Dendritic cell treated with granulocyte-macrophage colony-stimulating factor and Interleukin-4, amounts not matched to agents 40 ng/mL and 50 ng/mL, for 4 days (primary cell): Measurements from ENCODE around the gene ARHGAP20.
A peak's percentile ranks its signal among the peaks of the same experiment; 100 is the strongest.

Experiments used
- H3K27ac Mint-ChIP-seq: one replicate; pipeline ENCODE4 v1.8.0; 2022; ENCODE audit warnings: mild to moderate bottlenecking, mixed read lengths
- H3K27me3 Mint-ChIP-seq: one replicate; pipeline ENCODE4 v1.8.0; 2022; ENCODE audit warnings: mild to moderate bottlenecking, mixed read lengths
- H3K36me3 Mint-ChIP-seq: one replicate; pipeline ENCODE4 v1.8.0; 2022; ENCODE audit warnings: low read depth, mixed read lengths
- H3K4me1 Mint-ChIP-seq: one replicate; pipeline ENCODE4 v1.8.0; 2022; ENCODE audit warnings: low read depth, mixed read lengths
- H3K4me3 Mint-ChIP-seq: one replicate; pipeline ENCODE4 v1.8.0; 2022; ENCODE audit warnings: mild to moderate bottlenecking, moderate library complexity, mixed read lengths
- H3K9me3 Mint-ChIP-seq: one replicate; pipeline ENCODE4 v1.8.0; 2022; ENCODE audit warnings: mixed read lengths
- intact Hi-C: fragments of 100-400 bp; cut with micrococcal nuclease; formaldehyde crosslinking; loops from one replicate; pipeline ENCODE4 v1.15.0; 2022

ARHGAP20 gene

GRCh38 chr11:110711776-110712658, at the start of gene ARHGAP20:
ARHGAP20 (minus strand) TSS chr11:110712437; CDS start chr11:110712231, 206 bp downstream.
- intact Hi-C loops = no loop called here
- Mint-ChIP-seq H3K27ac (no peak within 1 kb of the TSS), H3K4me1 (peaks cover 26% of the 10 kb centered on the region), H3K36me3 (no peaks in the 10 kb centered on the region), H3K4me3 (peak within 1 kb of the TSS; percentile 76), H3K27me3 (peaks cover 66% of the 10 kb centered on the region), H3K9me3 (no peaks in the 10 kb centered on the region)

- H3K4me3 Mint-ChIP-seq = no peak overlapping the region
- H3K9me3 Mint-ChIP-seq = no peaks in the 10 kb centered on the region
- H3K36me3 Mint-ChIP-seq = no peaks in the 10 kb centered on the region
- no peaks in the 10 kb centered on the region for H3K27me3 Mint-ChIP-seq
- H3K27ac Mint-ChIP-seq = no peak overlapping the region
- peaks cover 6% of the 10 kb centered on the region for H3K4me1 Mint-ChIP-seq
- intact Hi-C loops = no loop called here
Measured at GRCh38 chr11:110761991-110762390, 49.8 kb upstream of the ARHGAP20 start.

GRCh38 chr11:110761131-110761530, 48.9 kb upstream of the ARHGAP20 start:
- no peak overlapping the region for H3K27ac Mint-ChIP-seq
- no peaks in the 10 kb centered on the region for H3K36me3 Mint-ChIP-seq
- H3K9me3 Mint-ChIP-seq = no peaks in the 10 kb centered on the region
- H3K4me3 Mint-ChIP-seq = no peak overlapping the region
- H3K27me3 Mint-ChIP-seq = no peaks in the 10 kb centered on the region
- intact Hi-C loops = no loop called here
- peaks cover 3% of the 10 kb centered on the region for H3K4me1 Mint-ChIP-seq

- intact Hi-C loops = no loop called here
- Mint-ChIP-seq H3K27me3 (no peaks in the 10 kb centered on the region), H3K27ac (no peak overlapping the region), H3K4me3 (no peak overlapping the region), H3K9me3 (no peaks in the 10 kb centered on the region), H3K36me3 (no peaks in the 10 kb centered on the region), H3K4me1 (no peaks in the 10 kb centered on the region)
Measured at GRCh38 chr11:110759972-110760381, 47.7 kb upstream of the ARHGAP20 start.

- intact Hi-C loops = no loop called here
- no peaks in the 10 kb centered on the region for H3K4me1 Mint-ChIP-seq
- H3K27ac Mint-ChIP-seq = no peak overlapping the region
- H3K27me3 Mint-ChIP-seq = no peaks in the 10 kb centered on the region
- no peaks in the 10 kb centered on the region for H3K36me3 Mint-ChIP-seq
- H3K9me3 Mint-ChIP-seq = peaks cover 7% of the 10 kb centered on the region
- H3K4me3 Mint-ChIP-seq = no peak overlapping the region
Measured at GRCh38 chr11:110757962-110758755, 45.9 kb upstream of the ARHGAP20 start.

GRCh38 chr11:110757066-110757465, 44.8 kb upstream of the ARHGAP20 start:
- no peak overlapping the region for H3K4me3 Mint-ChIP-seq

GRCh38 chr11:110755941-110756340, 43.7 kb upstream of the ARHGAP20 start:
- Mint-ChIP-seq H3K27ac (no peak overlapping the region), H3K9me3 (peaks cover 20% of the 10 kb centered on the region), H3K4me3 (no peak overlapping the region), H3K36me3 (no peaks in the 10 kb centered on the region), H3K4me1 (no peaks in the 10 kb centered on the region), H3K27me3 (no peaks in the 10 kb centered on the region)
- intact Hi-C loops = no loop called here

More at GRCh38 chr11:110757066-110757465, 44.8 kb upstream of the ARHGAP20 start:
- Mint-ChIP-seq H3K4me1 (no peaks in the 10 kb centered on the region), H3K27ac (no peak overlapping the region), H3K27me3 (no peaks in the 10 kb centered on the region), H3K36me3 (no peaks in the 10 kb centered on the region), H3K9me3 (peaks cover 18% of the 10 kb centered on the region)
- intact Hi-C loops = no loop called here

GRCh38 chr11:110752890-110753289, 40.7 kb upstream of the ARHGAP20 start:
- peaks cover 20% of the 10 kb centered on the region for H3K9me3 Mint-ChIP-seq
- H3K4me3 Mint-ChIP-seq = no peak overlapping the region
- H3K27ac Mint-ChIP-seq = no peak overlapping the region
- H3K36me3 Mint-ChIP-seq = no peaks in the 10 kb centered on the region
- no peaks in the 10 kb centered on the region for H3K4me1 Mint-ChIP-seq
- intact Hi-C loops = no loop called here
- H3K27me3 Mint-ChIP-seq = no peaks in the 10 kb centered on the region

GRCh38 chr11:110750100-110750499, 37.9 kb upstream of the ARHGAP20 start:
- H3K4me3 Mint-ChIP-seq = no peak overlapping the region
- no peak overlapping the region for H3K27ac Mint-ChIP-seq
- intact Hi-C loops = no loop called here
- no peaks in the 10 kb centered on the region for H3K4me1 Mint-ChIP-seq
- no peaks in the 10 kb centered on the region for H3K36me3 Mint-ChIP-seq
- peaks cover 20% of the 10 kb centered on the region for H3K9me3 Mint-ChIP-seq
- H3K27me3 Mint-ChIP-seq = no peaks in the 10 kb centered on the region

GRCh38 chr11:110747531-110747930, 35.3 kb upstream of the ARHGAP20 start:
- Mint-ChIP-seq H3K9me3 (peaks cover 7% of the 10 kb centered on the region), H3K4me3 (no peak overlapping the region), H3K4me1 (no peaks in the 10 kb centered on the region), H3K27ac (no peak overlapping the region), H3K27me3 (no peaks in the 10 kb centered on the region), H3K36me3 (no peaks in the 10 kb centered on the region)
- intact Hi-C loops = no loop called here

- Mint-ChIP-seq H3K4me3 (no peak overlapping the region), H3K36me3 (no peaks in the 10 kb centered on the region), H3K27ac (no peak overlapping the region), H3K27me3 (peaks cover 2% of the 10 kb centered on the region), H3K4me1 (no peaks in the 10 kb centered on the region), H3K9me3 (no peaks in the 10 kb centered on the region)
- intact Hi-C loops = no loop called here
Measured at GRCh38 chr11:110738641-110739040, 26.4 kb upstream of the ARHGAP20 start.

GRCh38 chr11:110737593-110737992, 25.4 kb upstream of the ARHGAP20 start:
- Mint-ChIP-seq H3K36me3 (no peaks in the 10 kb centered on the region), H3K4me1 (no peaks in the 10 kb centered on the region), H3K4me3 (no peak overlapping the region), H3K9me3 (no peaks in the 10 kb centered on the region), H3K27me3 (peaks cover 2% of the 10 kb centered on the region), H3K27ac (no peak overlapping the region)
- intact Hi-C loops = no loop called here

GRCh38 chr11:110736171-110736553, 23.9 kb upstream of the ARHGAP20 start:
- Mint-ChIP-seq H3K36me3 (no peaks in the 10 kb centered on the region), H3K4me1 (no peaks in the 10 kb centered on the region), H3K9me3 (no peaks in the 10 kb centered on the region), H3K27me3 (peaks cover 2% of the 10 kb centered on the region), H3K4me3 (no peak overlapping the region), H3K27ac (no peak overlapping the region)
- intact Hi-C loops = no loop called here

- Mint-ChIP-seq H3K9me3 (no peaks in the 10 kb centered on the region), H3K27ac (no peak overlapping the region), H3K4me3 (no peak overlapping the region), H3K27me3 (peaks cover 2% of the 10 kb centered on the region), H3K36me3 (no peaks in the 10 kb centered on the region), H3K4me1 (no peaks in the 10 kb centered on the region)
- intact Hi-C loops = no loop called here
Measured at GRCh38 chr11:110735455-110736170, 23.4 kb upstream of the ARHGAP20 start.
